HG03378 (cell line): ENCODE data around the gene RNF10.
A peak's percentile ranks its signal among the peaks of the same experiment; 100 is the strongest.
"Not testable (repeated sequence)": the region's sequence is repeated elsewhere in the genome, so short reads cannot be mapped to it uniquely, and the experiment has no call there.

Experiments used
- ATAC-seq: cut with Tn5 transposase; IDR thresholded peaks from one replicate; pipeline ENCODE4 v1.9.1; 2021; ENCODE audit warnings: mild to moderate bottlenecking, moderate library complexity; ENCODE audit not compliant: unreplicated experiment

Gene RNF10

GRCh38 chr12:120534203-120534702 lies at the start of gene RNF10:
RNF10 (plus strand) TSS chr12:120534356; CDS start chr12:120534812, 456 bp downstream.
- ATAC-seq: peak; percentile 52

- ATAC-seq: no peak
Measured at GRCh38 chr12:120485961-120486881, 47.9 kb upstream of the RNF10 start.

- ATAC-seq: not testable (repeated sequence)
Measured at GRCh38 chr12:120487552-120487951, 46.6 kb upstream of the RNF10 start.

DNA sequence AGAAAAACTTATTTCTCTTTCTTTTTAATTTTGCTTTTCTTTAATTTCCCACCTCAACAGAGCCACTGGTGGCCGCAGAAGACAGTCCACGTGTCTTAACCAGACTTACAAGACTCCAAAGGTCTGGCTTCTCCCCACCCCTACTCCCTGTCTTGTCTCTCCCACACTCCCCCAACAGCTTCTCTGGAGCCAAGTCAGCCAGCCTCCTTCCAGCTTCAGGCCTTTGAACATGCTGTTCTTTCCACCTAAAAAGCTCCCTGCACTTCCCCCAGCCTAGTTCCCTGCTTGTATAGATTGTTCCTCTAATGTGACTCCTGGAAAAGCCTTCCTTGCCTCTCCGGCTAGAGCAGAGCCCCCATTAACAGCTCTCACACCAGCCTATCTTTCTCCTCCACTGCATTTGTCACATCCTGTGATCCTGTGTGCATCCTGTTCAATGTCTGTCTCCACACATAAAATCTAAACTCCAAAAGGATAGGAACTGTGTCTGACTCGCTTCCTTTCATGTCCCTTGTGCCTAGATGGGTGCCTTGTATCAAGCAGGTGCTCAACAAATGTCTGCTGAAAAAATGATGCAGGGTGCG lies 46.0 kb upstream of the RNF10 start:
- no peak for ATAC-seq

- no peak for ATAC-seq
Measured at GRCh38 chr12:120489018-120489417, 45.1 kb upstream of the RNF10 start.

DNA sequence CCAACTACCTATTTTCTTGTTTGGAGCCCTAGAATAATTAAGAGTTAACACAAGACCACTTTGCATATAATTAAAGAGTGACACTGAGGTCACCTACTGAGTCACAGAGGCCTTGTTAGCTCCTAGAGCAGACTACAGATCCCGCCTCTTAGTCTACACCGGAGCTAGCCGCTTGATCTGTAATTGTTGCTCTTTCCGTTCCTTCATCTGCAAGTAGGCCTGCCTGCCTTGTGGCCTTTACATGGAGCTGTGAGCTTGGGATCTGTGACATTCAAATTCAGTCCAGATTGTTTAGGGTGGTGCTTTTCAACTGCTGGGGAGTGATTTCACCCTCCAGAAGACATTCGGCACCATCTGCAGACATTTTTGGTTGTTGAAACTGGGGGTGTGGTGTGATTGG lies 43.8 kb upstream of the RNF10 start:
- no peak for ATAC-seq

- ATAC-seq: no peak
Measured at GRCh38 chr12:120490833-120491512, 43.2 kb upstream of the RNF10 start.

GRCh38 chr12:120495186-120495730 lies 38.9 kb upstream of the RNF10 start:
- ATAC-seq: no peak

DNA sequence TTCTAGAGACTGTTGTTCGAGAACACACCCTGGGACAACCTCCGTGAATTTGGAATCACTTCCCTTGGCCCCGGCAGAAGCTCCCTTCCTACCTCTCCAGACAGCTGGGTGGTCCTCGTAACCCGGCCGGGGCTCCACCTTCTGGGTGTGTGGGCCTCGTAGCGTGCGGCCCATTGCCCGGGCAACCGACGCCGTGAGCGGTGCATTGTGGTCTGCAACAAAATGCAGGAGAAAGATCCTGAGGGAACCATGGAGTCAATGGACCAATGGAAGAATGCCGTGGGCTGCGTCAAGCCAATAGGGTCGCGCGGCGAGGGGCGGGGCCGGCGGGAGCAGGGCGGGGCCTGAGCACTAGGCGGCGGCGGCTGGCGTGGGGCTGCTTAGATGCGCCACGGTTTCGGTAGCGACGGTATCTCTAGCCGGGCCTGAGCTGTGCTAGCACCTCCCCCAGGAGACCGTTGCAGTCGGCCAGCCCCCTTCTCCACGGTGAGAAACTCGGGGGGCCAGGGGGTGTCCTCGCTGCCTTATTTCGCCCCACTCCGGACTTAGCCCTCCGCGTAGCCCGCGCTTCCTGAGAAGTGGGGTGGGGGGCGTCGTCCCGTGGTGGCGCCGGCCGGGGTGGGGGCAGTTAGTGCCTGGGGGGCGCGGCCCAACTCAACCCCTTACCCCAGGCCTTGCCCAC lies 38.3 kb upstream of the RNF10 start, which contains the start of gene DYNLL1:
Gene DYNLL1, plus strand, starts transcription at position 383 of the 682 bp plus-strand sequence. CDS start 309 bp downstream, outside the sequence.
- peak; percentile 83 for ATAC-seq

GRCh38 chr12:120496413-120497340 lies 37.5 kb upstream of the RNF10 start:
- ATAC-seq: peak; percentile 17

DNA sequence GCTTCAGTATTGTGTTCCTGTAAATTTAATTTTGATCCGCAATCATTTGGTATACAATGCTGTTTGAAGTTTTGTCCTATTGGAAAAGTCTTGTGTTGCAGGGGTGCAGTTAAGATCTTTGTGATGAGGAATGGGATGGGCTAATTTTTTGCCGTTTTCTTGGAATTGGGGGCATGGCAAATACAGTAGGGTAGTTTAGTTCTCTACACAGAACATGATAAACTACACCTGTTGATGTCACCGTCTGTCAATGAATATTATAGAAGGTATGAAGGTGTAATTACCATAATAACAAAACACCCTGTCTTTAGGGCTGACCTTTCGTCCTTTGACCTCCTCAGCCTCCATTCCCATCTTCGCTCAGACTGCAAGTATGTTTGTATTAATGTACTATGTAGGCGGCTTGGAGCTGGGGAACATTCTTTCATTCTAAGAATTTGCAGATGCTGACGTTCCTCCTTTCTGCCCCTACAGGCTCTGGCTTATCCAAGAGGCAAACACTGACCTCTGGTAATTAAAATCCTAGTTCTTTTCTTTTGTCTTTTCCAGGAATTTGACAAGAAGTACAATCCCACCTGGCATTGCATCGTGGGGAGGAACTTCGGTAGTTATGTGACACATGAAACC lies 36.5 kb upstream of the RNF10 start:
- no peak for ATAC-seq

DNA sequence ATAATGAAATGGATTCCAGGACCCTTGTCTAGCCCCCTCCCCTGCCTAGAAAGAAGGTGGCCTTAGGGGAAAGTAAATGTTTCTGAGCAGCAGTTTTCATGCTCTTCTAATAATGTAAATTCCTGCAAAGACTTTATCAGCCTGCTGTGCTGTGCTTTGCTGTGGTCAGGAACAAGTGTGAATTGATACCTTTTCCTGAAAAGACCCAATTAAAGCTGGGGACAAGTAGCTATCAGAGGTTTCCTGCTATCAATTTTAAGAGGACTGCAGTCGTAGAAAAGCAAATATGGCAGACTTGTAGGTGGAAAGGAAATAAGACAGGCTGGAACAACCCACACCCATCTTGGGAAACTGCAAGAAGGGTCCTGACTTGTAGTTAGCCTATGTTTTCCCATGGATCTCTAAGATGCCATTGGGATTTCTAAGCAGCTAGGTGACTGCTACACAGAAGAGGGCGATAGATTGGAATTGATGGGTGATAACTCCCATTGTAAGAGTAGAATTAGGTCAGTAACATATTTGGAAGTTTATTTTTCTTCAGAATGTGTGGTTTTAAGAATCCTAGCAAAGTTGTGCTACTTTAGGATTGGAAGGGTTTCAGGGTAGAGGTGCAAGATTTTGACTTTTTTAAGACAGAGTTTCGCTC lies 35.2 kb upstream of the RNF10 start:
- ATAC-seq: no peak

- no peak for ATAC-seq
Measured at GRCh38 chr12:120500581-120500980, 33.6 kb upstream of the RNF10 start.

GRCh38 chr12:120504587-120504986 lies 29.6 kb upstream of the RNF10 start:
- ATAC-seq: no peak

- no peak for ATAC-seq
Measured at GRCh38 chr12:120508537-120508936, 25.6 kb upstream of the RNF10 start.

DNA sequence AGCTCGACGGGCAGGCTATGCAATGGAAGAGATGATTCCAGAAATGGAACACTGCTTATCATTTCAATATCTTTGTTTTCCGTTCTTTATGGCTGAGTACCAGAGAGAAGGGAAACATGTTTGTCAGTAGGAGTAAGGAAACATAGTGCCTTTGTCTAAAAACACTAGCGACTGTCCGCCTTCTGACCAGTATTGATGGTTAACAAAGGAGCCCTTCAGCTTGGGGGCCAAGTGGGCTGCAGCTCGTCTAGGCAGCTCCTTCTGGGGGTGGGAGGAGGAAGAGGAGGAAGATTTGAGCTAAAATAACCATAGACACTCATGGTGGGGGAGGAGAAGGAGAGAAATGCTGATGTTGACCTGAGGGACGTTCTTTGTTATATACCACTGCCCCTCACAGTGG lies 20.2 kb upstream of the RNF10 start:
- no peak for ATAC-seq

DNA sequence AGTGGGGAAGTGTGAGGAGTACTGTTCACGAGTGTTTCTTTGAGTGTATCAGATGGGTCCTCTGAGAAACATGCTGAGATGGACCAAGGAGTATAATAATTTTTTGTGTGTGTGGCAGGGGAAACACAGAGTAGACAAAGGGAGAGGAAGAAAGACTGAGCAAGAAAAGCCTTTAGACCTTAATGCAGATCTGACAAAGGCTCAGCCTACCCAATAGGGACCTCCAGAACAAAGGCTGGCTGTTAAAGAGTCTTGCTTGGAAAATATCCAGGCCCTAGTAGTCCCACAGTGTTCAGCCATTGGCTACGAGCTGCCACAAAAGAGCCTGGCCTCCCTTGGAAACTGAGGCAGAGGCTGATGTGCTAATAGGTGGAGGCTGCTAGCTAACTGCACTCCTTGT lies 18.7 kb upstream of the RNF10 start:
- no peak for ATAC-seq

DNA sequence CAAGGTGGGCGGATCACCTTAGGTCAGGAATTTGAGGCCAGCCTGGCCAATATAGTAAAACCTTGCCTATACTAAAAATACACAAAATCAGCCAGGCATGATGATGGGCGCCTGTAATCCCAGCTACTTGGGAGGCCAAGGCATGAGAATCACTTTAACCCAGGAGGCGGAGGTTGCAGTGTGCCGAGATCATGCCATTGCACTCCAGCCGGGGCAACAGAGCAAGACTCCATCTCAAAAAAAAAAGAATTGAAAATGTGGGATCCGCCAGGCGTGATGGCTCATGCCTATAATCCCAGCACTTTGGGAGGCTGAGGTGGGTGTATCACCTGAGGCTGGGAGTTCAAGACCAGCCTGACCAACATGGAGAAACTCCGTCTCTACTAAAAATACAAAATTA lies 14.8 kb upstream of the RNF10 start:
- not testable (repeated sequence) for ATAC-seq
